Mesodermal cell (in vitro differentiated cells): ENCODE results near the gene HYAL4.
"Not testable (repeated sequence)": the region's sequence is repeated elsewhere in the genome, so short reads cannot be mapped to it uniquely, and the experiment has no call there.

Experiments used
- H3K27ac ChIP-seq: 2 replicates; pipeline ENCODE4 v1.7.0; 2013; ENCODE audit warnings: mild to moderate bottlenecking, low read depth, low read length, moderate library complexity; ENCODE audit not compliant: severe bottlenecking
- H3K36me3 ChIP-seq: 2 replicates; pipeline ENCODE4 v1.7.1; 2013; ENCODE audit warnings: mild to moderate bottlenecking, low read length, moderate library complexity; ENCODE audit not compliant: control insufficient read depth, insufficient read depth
- H3K4me1 ChIP-seq: one replicate; pipeline ENCODE4 v1.7.1; 2013; ENCODE audit warnings: mild to moderate bottlenecking, low read length; ENCODE audit not compliant: insufficient read depth, control insufficient read depth, poor library complexity, severe bottlenecking
- H3K4me3 ChIP-seq: 2 replicates; pipeline ENCODE4 v1.7.0; 2013; ENCODE audit warnings: low read length, control low read depth, mild to moderate bottlenecking; ENCODE audit not compliant: insufficient read depth, poor library complexity, severe bottlenecking; ENCODE audit errors: extremely low read depth
- H3K9me3 ChIP-seq: 2 replicates; pipeline ENCODE4 v1.7.1; 2013; ENCODE audit warnings: mild to moderate bottlenecking, low read length, moderate library complexity; ENCODE audit not compliant: control insufficient read depth
- WGBS, 2 experiments: methylation state at CpG; one replicate each; pipeline ENCODE4 v1.1.5; 2013; ENCODE audit warnings: missing lambda C conversion rate in 2 of 2; ENCODE audit not compliant: insufficient coverage in 2 of 2; 5-methylcytosine and 5-hydroxymethylcytosine counted together

Gene HYAL4

GRCh38 chr7:123819795-123820194 lies 25.2 kb upstream of the HYAL4 start:
- not testable (repeated sequence) for H3K4me1 ChIP-seq, H3K36me3 ChIP-seq, H3K4me3 ChIP-seq, H3K9me3 ChIP-seq, H3K27ac ChIP-seq
- 93 to 94% methylated on average over 4 of the region's 4 CpGs for WGBS, 2 experiments

- no peak overlapping the region for H3K27ac ChIP-seq
- H3K9me3 ChIP-seq: no peaks in the 10 kb centered on the region
- H3K36me3 ChIP-seq: no peaks in the 10 kb centered on the region
- no peaks in the 10 kb centered on the region for H3K4me1 ChIP-seq
- 100% methylated on average over 1 of the region's 2 CpGs; no CpG with 5 or more reads in 1 of the 2 experiments for WGBS, 2 experiments
- no peak overlapping the region for H3K4me3 ChIP-seq
Observed at GRCh38 chr7:123820864-123821263, 24.1 kb upstream of the HYAL4 start.

- Histone ChIP-seq H3K4me1 (no peaks in the 10 kb centered on the region), H3K36me3 (no peaks in the 10 kb centered on the region), H3K4me3 (no peak overlapping the region), H3K27ac (no peak overlapping the region), H3K9me3 (no peaks in the 10 kb centered on the region)
- no CpG with 5 or more reads among the region's 1 CpG for WGBS, 2 experiments
Observed at GRCh38 chr7:123821320-123821719, 23.6 kb upstream of the HYAL4 start.

GRCh38 chr7:123823898-123824753 lies 20.8 kb upstream of the HYAL4 start:
- Histone ChIP-seq H3K27ac (no peak overlapping the region), H3K9me3 (no peaks in the 10 kb centered on the region), H3K4me1 (no peaks in the 10 kb centered on the region), H3K4me3 (no peak overlapping the region), H3K36me3 (no peaks in the 10 kb centered on the region)
- 94 to 100% methylated on average over 2 to 3 of the region's 3 CpGs for WGBS, 2 experiments

GRCh38 chr7:123824754-123825067 lies 20.3 kb upstream of the HYAL4 start:
- no CpG with 5 or more reads among the region's 1 CpG for WGBS, 2 experiments
- Histone ChIP-seq H3K27ac (no peak overlapping the region), H3K36me3 (no peaks in the 10 kb centered on the region), H3K4me1 (no peaks in the 10 kb centered on the region), H3K4me3 (no peak overlapping the region), H3K9me3 (no peaks in the 10 kb centered on the region)

- H3K36me3 ChIP-seq: no peaks in the 10 kb centered on the region
- WGBS, 2 experiments: 73 to 86% methylated on average over 1 to 2 of the region's 2 CpGs
- no peaks in the 10 kb centered on the region for H3K9me3 ChIP-seq
- no peaks in the 10 kb centered on the region for H3K4me1 ChIP-seq
- H3K4me3 ChIP-seq: no peak overlapping the region
- H3K27ac ChIP-seq: no peak overlapping the region
Observed at GRCh38 chr7:123828805-123829204, 16.2 kb upstream of the HYAL4 start.

- H3K4me1 ChIP-seq: no peaks in the 10 kb centered on the region
- H3K9me3 ChIP-seq: no peaks in the 10 kb centered on the region
- 100% methylated on average over 2 of the region's 4 CpGs; no CpG with 5 or more reads in 1 of the 2 experiments for WGBS, 2 experiments
Observed at GRCh38 chr7:123836656-123837055, 8.3 kb upstream of the HYAL4 start.

GRCh38 chr7:123839106-123839505 lies 5.9 kb upstream of the HYAL4 start:
- WGBS, 2 experiments: 83% methylated on average over 1 of the region's 2 CpGs; no CpG with 5 or more reads in 1 of the 2 experiments
- not testable (repeated sequence) for H3K9me3 ChIP-seq, H3K36me3 ChIP-seq, H3K4me1 ChIP-seq, H3K4me3 ChIP-seq, H3K27ac ChIP-seq

More at GRCh38 chr7:123836656-123837055, 8.3 kb upstream of the HYAL4 start:
- no peaks in the 10 kb centered on the region for H3K36me3 ChIP-seq
- H3K27ac ChIP-seq: no peak overlapping the region
- no peak overlapping the region for H3K4me3 ChIP-seq

GRCh38 chr7:123844142-123844541 lies 827 bp upstream of the HYAL4 start:
- H3K4me3 ChIP-seq, H3K27ac ChIP-seq, H3K9me3 ChIP-seq, H3K36me3 ChIP-seq, H3K4me1 ChIP-seq: not testable (repeated sequence)
- WGBS, 2 experiments: 88 to 96% methylated on average over 7 of the region's 7 CpGs

GRCh38 chr7:123845823-123846216 lies 851 bp downstream of the HYAL4 start:
- H3K36me3 ChIP-seq: no peaks in the 10 kb centered on the region
- WGBS, 2 experiments: 100% methylated on average over 1 of the region's 1 CpG; no CpG with 5 or more reads in 1 of the 2 experiments
- no peak overlapping the region for H3K4me3 ChIP-seq
- no peaks in the 10 kb centered on the region for H3K4me1 ChIP-seq
- no peak overlapping the region for H3K27ac ChIP-seq
- no peaks in the 10 kb centered on the region for H3K9me3 ChIP-seq

- Histone ChIP-seq H3K36me3 (no peaks in the 10 kb centered on the region), H3K4me3 (no peak overlapping the region), H3K9me3 (no peaks in the 10 kb centered on the region), H3K27ac (no peak overlapping the region), H3K4me1 (no peaks in the 10 kb centered on the region)
- WGBS, 2 experiments: 80 to 90% methylated on average over 2 of the region's 3 CpGs
Observed at GRCh38 chr7:123846217-123846891, 1.4 kb downstream of the HYAL4 start.
